Sigmoid colon (tissue), 3 donors: Measurements from ENCODE around the gene CCL26.

Experiments
- CTCF ChIP-seq, 4 experiments: fragments of 450-650 bp in 3 of 4; fragments of 200-600 bp in 1 of 4; IDR thresholded peaks; one replicate each; pipeline ENCODE4 v1.5.1; 2016 to 2019; ENCODE audit warnings: antibody characterized with exemption in 4 of 4, mild to moderate bottlenecking in 3 of 4, moderate library complexity in 2 of 4
- POLR2A ChIP-seq, 2 donors: fragments of 450-650 bp; IDR thresholded peaks; one replicate each; pipeline ENCODE4 v1.6.1; 2016; ENCODE audit warnings: antibody characterized with exemption in 2 of 2, mild to moderate bottlenecking in 2 of 2, moderate library complexity in 2 of 2

- no peak for TF ChIP-seq CTCF (IDR thresholded peaks at IDR 0.05)
- no peak for TF ChIP-seq POLR2A (IDR thresholded peaks at IDR 0.05)
These were observed 28.6 kb downstream of the CCL26 start for GRCh38 chr7:75743455-75743859.
